ENCODE data around the gene COPS7A.

The COPS7A gene

GRCh38 chr12:6745741-6746525 lies 22.1 kb downstream of the COPS7A start:
- no peak for TF ChIP-seq CTCF (IDR thresholded peaks at IDR 0.05; ENCODE audit: low read depth, low read length, missing control alignments)
- DNase-seq (ENCODE audit: low read depth) = no peak
- no peak overlapping the region for H3K4me3 ChIP-seq (ENCODE audit: low read depth, low read length)

- no peak overlapping the region for H3K4me3 ChIP-seq (ENCODE audit: low read depth, low read length)
- TF ChIP-seq CTCF (IDR thresholded peaks at IDR 0.05; ENCODE audit: low read depth, low read length, missing control alignments) = no peak
- DNase-seq (ENCODE audit: low read depth) = no peak
Measured at GRCh38 chr12:6747216-6747615, 23.4 kb downstream of the COPS7A start.

GRCh38 chr12:6748761-6749160 lies 24.9 kb downstream of the COPS7A start:
- TF ChIP-seq CTCF (IDR thresholded peaks at IDR 0.05; ENCODE audit: low read depth, low read length, missing control alignments) = no peak
- DNase-seq (ENCODE audit: low read depth) = no peak
- H3K4me3 ChIP-seq (ENCODE audit: low read depth, low read length) = no peak overlapping the region

GRCh38 chr12:6750506-6750905 lies 26.7 kb downstream of the COPS7A start:
- TF ChIP-seq CTCF (IDR thresholded peaks at IDR 0.05; ENCODE audit: low read depth, low read length, missing control alignments) = no peak

GRCh38 chr12:6751767-6752166 lies 27.9 kb downstream of the COPS7A start:
- H3K4me3 ChIP-seq (ENCODE audit: low read depth, low read length) = peak overlapping the region; percentile 97
- no peak for TF ChIP-seq CTCF (IDR thresholded peaks at IDR 0.05; ENCODE audit: low read depth, low read length, missing control alignments)
- DNase-seq (ENCODE audit: low read depth) = no peak

More at GRCh38 chr12:6750506-6750905, 26.7 kb downstream of the COPS7A start:
- no peak for DNase-seq (ENCODE audit: low read depth)
- no peak overlapping the region for H3K4me3 ChIP-seq (ENCODE audit: low read depth, low read length)

- no peak for TF ChIP-seq CTCF (IDR thresholded peaks at IDR 0.05; ENCODE audit: low read depth, low read length, missing control alignments)
- H3K4me3 ChIP-seq (ENCODE audit: low read depth, low read length) = peak overlapping the region; percentile 97
- DNase-seq (ENCODE audit: low read depth) = no peak
Measured at GRCh38 chr12:6752167-6752920, 28.5 kb downstream of the COPS7A start.
